Measurements from ENCODE around the gene PRRX2. TPM values are rescaled to one million over a fixed set of nuclear protein-coding genes. Genes with fewer than 3 reads are reported as not detected.
A peak's percentile ranks its signal among the peaks of the same experiment; 100 is the strongest.

Gene PRRX2
- total RNA-seq, 1 donor from 2014 or later = 0.20 TPM

GRCh38 chr9:129677456-129677855, 12.0 kb downstream of the PRRX2 start:
- no peak for DNase-seq (ENCODE audit: low read depth in 2 of 2)

GRCh38 chr9:129678844-129679243, 13.4 kb downstream of the PRRX2 start:
- no peak for DNase-seq (ENCODE audit: low read depth in 2 of 2)

- DNase-seq (ENCODE audit: low read depth in 2 of 2) = no peak
These were observed 14.1 kb downstream of the PRRX2 start for GRCh38 chr9:129679537-129679936.

GRCh38 chr9:129681924-129682323, 16.5 kb downstream of the PRRX2 start:
- no peak for DNase-seq (ENCODE audit: low read depth in 2 of 2)

- DNase-seq (ENCODE audit: low read depth in 2 of 2) = no peak
These were observed 16.9 kb downstream of the PRRX2 start for GRCh38 chr9:129682381-129682780.

GRCh38 chr9:129685220-129685932, 19.9 kb downstream of the PRRX2 start:
- DNase-seq (ENCODE audit: low read depth in 2 of 2) = peak in 1 of 2 donors; percentile 8

GRCh38 chr9:129685933-129686259, 20.4 kb downstream of the PRRX2 start:
- DNase-seq (ENCODE audit: low read depth in 2 of 2) = no peak

GRCh38 chr9:129686736-129687135, 21.3 kb downstream of the PRRX2 start:
- no peak for DNase-seq (ENCODE audit: low read depth in 2 of 2)

- DNase-seq (ENCODE audit: low read depth in 2 of 2) = no peak
These were observed 21.9 kb downstream of the PRRX2 start for GRCh38 chr9:129687391-129687790.

GRCh38 chr9:129688285-129689043, 23.0 kb downstream of the PRRX2 start:
- DNase-seq (ENCODE audit: low read depth in 2 of 2) = no peak

GRCh38 chr9:129692534-129692933, 27.1 kb downstream of the PRRX2 start:
- no peak for DNase-seq (ENCODE audit: low read depth in 2 of 2)

GRCh38 chr9:129693741-129694140, 28.3 kb downstream of the PRRX2 start:
- no peak for DNase-seq (ENCODE audit: low read depth in 2 of 2)

- DNase-seq (ENCODE audit: low read depth in 2 of 2) = no peak
These were observed 28.8 kb downstream of the PRRX2 start for GRCh38 chr9:129694243-129694646.

- DNase-seq (ENCODE audit: low read depth in 2 of 2) = no peak
These were observed 30.4 kb downstream of the PRRX2 start for GRCh38 chr9:129695870-129696269.

- peak; percentile 34 to 69 for DNase-seq (ENCODE audit: low read depth in 2 of 2)
These were observed 31.7 kb downstream of the PRRX2 start for GRCh38 chr9:129696944-129697655.

GRCh38 chr9:129697656-129698253, 32.3 kb downstream of the PRRX2 start:
- DNase-seq (ENCODE audit: low read depth in 2 of 2) = no peak

GRCh38 chr9:129698254-129698757, 32.9 kb downstream of the PRRX2 start:
- no peak for DNase-seq (ENCODE audit: low read depth in 2 of 2)

- no peak for DNase-seq (ENCODE audit: low read depth in 2 of 2)
These were observed 35.6 kb downstream of the PRRX2 start for GRCh38 chr9:129701054-129701453.

- DNase-seq (ENCODE audit: low read depth in 2 of 2) = no peak
These were observed 36.1 kb downstream of the PRRX2 start for GRCh38 chr9:129701549-129701948.

- peak in 1 of 2 donors; percentile 28 for DNase-seq (ENCODE audit: low read depth in 2 of 2)
These were observed 37.4 kb downstream of the PRRX2 start for GRCh38 chr9:129702589-129703520.
